Measurements from ENCODE around the gene ZNF12. TPM values are rescaled to one million over a fixed set of nuclear protein-coding genes. Genes with fewer than 3 reads are reported as not detected.
A peak's percentile ranks its signal among the peaks of the same experiment; 100 is the strongest.
"Not testable (repeated sequence)": the region's sequence is repeated elsewhere in the genome, so short reads cannot be mapped to it uniquely, and the experiment has no call there.

The ZNF12 gene
- total RNA-seq, 1 experiment from 2014 or later, result 8.9 TPM

- peak; percentile 39 for DNase-seq (ENCODE audit: low read depth)
Observed at GRCh38 chr7:6705959-6706665, 635 bp downstream of the ZNF12 start.

GRCh38 chr7:6701860-6702259 lies 4.9 kb downstream of the ZNF12 start:
- DNase-seq (ENCODE audit: low read depth), result no peak
- in situ Hi-C loops (cut with HindIII; ENCODE audit: low pct_unique_long_range_greater_than_20kb, low sequenced_read_pairs), result no loop called here

More at GRCh38 chr7:6705959-6706665, 635 bp downstream of the ZNF12 start:
- in situ Hi-C loops (cut with HindIII; ENCODE audit: low pct_unique_long_range_greater_than_20kb, low sequenced_read_pairs), result no loop called here

GRCh38 chr7:6700793-6701192 lies 6.0 kb downstream of the ZNF12 start:
- in situ Hi-C loops (cut with HindIII; ENCODE audit: low pct_unique_long_range_greater_than_20kb, low sequenced_read_pairs), result no loop called here
- no peak for DNase-seq (ENCODE audit: low read depth)

- peak; percentile 47 for DNase-seq (ENCODE audit: low read depth)
- in situ Hi-C loops (cut with HindIII; ENCODE audit: low pct_unique_long_range_greater_than_20kb, low sequenced_read_pairs), result no loop called here
Observed at GRCh38 chr7:6691609-6692106, 15.1 kb downstream of the ZNF12 start.

GRCh38 chr7:6691103-6691502 lies 15.6 kb downstream of the ZNF12 start:
- in situ Hi-C loops (cut with HindIII; ENCODE audit: low pct_unique_long_range_greater_than_20kb, low sequenced_read_pairs), result no loop called here
- peak; percentile 33 for DNase-seq (ENCODE audit: low read depth)

GRCh38 chr7:6680146-6680545 lies 26.6 kb downstream of the ZNF12 start:
- no peak for DNase-seq (ENCODE audit: low read depth)
- in situ Hi-C loops (cut with HindIII; ENCODE audit: low pct_unique_long_range_greater_than_20kb, low sequenced_read_pairs), result no loop called here

- in situ Hi-C loops (cut with HindIII; ENCODE audit: low pct_unique_long_range_greater_than_20kb, low sequenced_read_pairs), result no loop called here
- peak; percentile 36 for DNase-seq (ENCODE audit: low read depth)
Observed at GRCh38 chr7:6675807-6676405, 30.8 kb downstream of the ZNF12 start.

- in situ Hi-C loops (cut with HindIII; ENCODE audit: low pct_unique_long_range_greater_than_20kb, low sequenced_read_pairs), result not testable (repeated sequence)
Observed at GRCh38 chr7:6670851-6671250, 35.9 kb downstream of the ZNF12 start.

GRCh38 chr7:6658618-6659345 lies 48.0 kb downstream of the ZNF12 start:
- no peak for DNase-seq (ENCODE audit: low read depth)
- in situ Hi-C loops (cut with HindIII; ENCODE audit: low pct_unique_long_range_greater_than_20kb, low sequenced_read_pairs), result no loop called here

More at GRCh38 chr7:6670851-6671250, 35.9 kb downstream of the ZNF12 start:
- not testable (repeated sequence) for DNase-seq (ENCODE audit: low read depth)

GRCh38 chr7:6656413-6656812 lies 50.3 kb downstream of the ZNF12 start:
- in situ Hi-C loops (cut with HindIII; ENCODE audit: low pct_unique_long_range_greater_than_20kb, low sequenced_read_pairs), result no loop called here

GRCh38 chr7:6655636-6656385 lies 50.9 kb downstream of the ZNF12 start:
- DNase-seq (ENCODE audit: low read depth), result no peak
- in situ Hi-C loops (cut with HindIII; ENCODE audit: low pct_unique_long_range_greater_than_20kb, low sequenced_read_pairs), result no loop called here

More at GRCh38 chr7:6656413-6656812, 50.3 kb downstream of the ZNF12 start:
- DNase-seq (ENCODE audit: low read depth), result no peak

- DNase-seq (ENCODE audit: low read depth), result no peak
- in situ Hi-C loops (cut with HindIII; ENCODE audit: low pct_unique_long_range_greater_than_20kb, low sequenced_read_pairs), result no loop called here
Observed at GRCh38 chr7:6654842-6655610, 51.7 kb downstream of the ZNF12 start.

- in situ Hi-C loops (cut with HindIII; ENCODE audit: low pct_unique_long_range_greater_than_20kb, low sequenced_read_pairs), result no loop called here
- no peak for DNase-seq (ENCODE audit: low read depth)
Observed at GRCh38 chr7:6654113-6654841, 52.5 kb downstream of the ZNF12 start.

- in situ Hi-C loops (cut with HindIII; ENCODE audit: low pct_unique_long_range_greater_than_20kb, low sequenced_read_pairs), result no loop called here
- no peak for DNase-seq (ENCODE audit: low read depth)
Observed at GRCh38 chr7:6653071-6654003, 53.4 kb downstream of the ZNF12 start.

- DNase-seq (ENCODE audit: low read depth), result no peak
- in situ Hi-C loops (cut with HindIII; ENCODE audit: low pct_unique_long_range_greater_than_20kb, low sequenced_read_pairs), result no loop called here
Observed at GRCh38 chr7:6652446-6653011, 54.2 kb downstream of the ZNF12 start.

Measured in Caki2 (cell line).